GM21390 (cell line): ENCODE measurements around the gene USP49.

Source experiments
- ATAC-seq: cut with Tn5 transposase; IDR thresholded peaks from one replicate; pipeline ENCODE4 v1.9.1; 2021; ENCODE audit not compliant: unreplicated experiment

USP49 gene

GRCh38 chr6:41877051-41877680 lies 18.0 kb downstream of the USP49 start:
- no peak for ATAC-seq

GRCh38 chr6:41874741-41875140 lies 20.4 kb downstream of the USP49 start:
- ATAC-seq: no peak

- no peak for ATAC-seq
These were observed 23.0 kb downstream of the USP49 start for GRCh38 chr6:41872147-41872546.

- no peak for ATAC-seq
These were observed 23.5 kb downstream of the USP49 start for GRCh38 chr6:41871691-41872090.

GRCh38 chr6:41859356-41859755 lies 35.8 kb downstream of the USP49 start:
- ATAC-seq: no peak

GRCh38 chr6:41858703-41859102 lies 36.5 kb downstream of the USP49 start:
- no peak for ATAC-seq

- no peak for ATAC-seq
These were observed 44.3 kb downstream of the USP49 start for GRCh38 chr6:41850861-41851260.

GRCh38 chr6:41846666-41847237 lies 48.4 kb downstream of the USP49 start:
- no peak for ATAC-seq

- no peak for ATAC-seq
These were observed 52.0 kb downstream of the USP49 start for GRCh38 chr6:41843178-41843577.

GRCh38 chr6:41840326-41840725 lies 54.8 kb downstream of the USP49 start:
- ATAC-seq: no peak

GRCh38 chr6:41836660-41837052 lies 58.5 kb downstream of the USP49 start:
- ATAC-seq: no peak

GRCh38 chr6:41836022-41836659 lies 59.0 kb downstream of the USP49 start:
- ATAC-seq: no peak

- no peak for ATAC-seq
These were observed 62.9 kb downstream of the USP49 start for GRCh38 chr6:41832263-41832662.

- no peak for ATAC-seq
These were observed 68.7 kb downstream of the USP49 start for GRCh38 chr6:41826343-41827022.

GRCh38 chr6:41824571-41825569 lies 70.3 kb downstream of the USP49 start:
- no peak for ATAC-seq

- ATAC-seq: no peak
These were observed 72.0 kb downstream of the USP49 start for GRCh38 chr6:41823178-41823577.

GRCh38 chr6:41822021-41822420 lies 73.2 kb downstream of the USP49 start:
- no peak for ATAC-seq

- no peak for ATAC-seq
These were observed 73.9 kb downstream of the USP49 start for GRCh38 chr6:41821266-41821665.

GRCh38 chr6:41818271-41819054 lies 76.7 kb downstream of the USP49 start:
- no peak for ATAC-seq

GRCh38 chr6:41815587-41815986 lies 79.6 kb downstream of the USP49 start:
- no peak for ATAC-seq
